OCI-LY3 (cell line): Measurements from ENCODE around the gene RANBP3L.

ENCODE experiments used
- CTCF ChIP-seq: fragments of 200-600, 300-600 bp; sonication (generic); IDR thresholded peaks from 2 replicates; pipeline ENCODE4 v1.5.1; 2014; ENCODE audit warnings: antibody characterized with exemption, low read length, low read depth
- EZH2phosphoT487 ChIP-seq: fragments of 200-600 bp; shearing (Covaris generic); IDR thresholded peaks from 2 replicates; pipeline ENCODE4 v1.6.1; 2018; ENCODE audit warnings: antibody characterized with exemption, mixed run types, low read depth

- TF ChIP-seq CTCF (no peak), EZH2phosphoT487 (no peak)
Observed at GRCh38 chr5:36206913-36207312, 94.8 kb downstream of the RANBP3L start.
